Naive thymus-derived CD4-positive, alpha-beta T cell (primary cell): ENCODE results near the gene DEPDC5. TPM values are rescaled to one million over a fixed set of nuclear protein-coding genes. Genes with fewer than 3 reads are reported as not detected.

Source experiments
- ATAC-seq: fragments of 150-1000 bp; cut with Tn5 transposase; 2 replicates; pipeline ENCODE4 v1.10.0; 2021; ENCODE audit warnings: mild to moderate bottlenecking, moderate library complexity
- CTCF ChIA-PET: fragments of 350-600 bp; sonication (Branson Sonifier 250); formaldehyde crosslinking; loops from one replicate; lab custom pipeline; 2021; ENCODE audit warnings: antibody characterized with exemption; lab: Charles Lee
- POLR2A ChIA-PET: fragments of 350-600 bp; sonication (Branson Sonifier 250); formaldehyde crosslinking; loops from one replicate; lab custom pipeline; 2021; ENCODE audit warnings: antibody characterized with exemption, inconsistent platforms; lab: Charles Lee
- DNase-seq, 9 donors: peaks; one replicate each; pipeline versions ENCODE4 v3.0.0 to v3.0.0-alpha.2; 2020 to 2022; ENCODE audit warnings: mixed read lengths in 1 of 9
- H3K27ac ChIP-seq: one replicate; pipeline ENCODE4 v1.7.0; 2013; ENCODE audit warnings: mild to moderate bottlenecking, low read depth, low read length, moderate library complexity
- H3K27me3 ChIP-seq, 2 donors: one replicate each; pipeline ENCODE4 v1.7.0; 2013; ENCODE audit warnings: low read length in 2 of 2, mild to moderate bottlenecking in 2 of 2, moderate library complexity in 2 of 2; ENCODE audit not compliant: control insufficient read depth in 2 of 2, insufficient read depth in 2 of 2
- H3K36me3 ChIP-seq, 3 experiments: 1 replicate in 2 of 3; 2 replicates in 1 of 3; pipeline ENCODE4 v1.7.0; 2013; ENCODE audit warnings: low read length in 3 of 3, mild to moderate bottlenecking in 3 of 3, moderate library complexity in 1 of 3; ENCODE audit not compliant: insufficient read depth in 3 of 3, control insufficient read depth in 2 of 3
- H3K4me1 ChIP-seq, 2 donors: one replicate each; pipeline ENCODE4 v1.7.0; 2013; ENCODE audit warnings: low read length in 2 of 2, mild to moderate bottlenecking in 2 of 2, moderate library complexity in 1 of 2; ENCODE audit not compliant: control insufficient read depth in 2 of 2, insufficient read depth in 2 of 2
- H3K4me3 ChIP-seq: 2 replicates; pipeline ENCODE4 v1.7.0; 2013; ENCODE audit warnings: mild to moderate bottlenecking, low read length
- H3K9me3 ChIP-seq, 3 experiments: 1 replicate in 2 of 3; 2 replicates in 1 of 3; pipeline ENCODE4 v1.7.0; 2013; ENCODE audit warnings: low read length in 3 of 3; ENCODE audit not compliant: control insufficient read depth in 2 of 3
- H3K27ac Mint-ChIP-seq, 9 donors: one replicate each; pipeline ENCODE4 v1.8.0; 2020 to 2022; ENCODE audit warnings: mixed read lengths in 9 of 9, mild to moderate bottlenecking in 8 of 9, moderate library complexity in 5 of 9, inconsistent platforms in 2 of 9
- H3K27me3 Mint-ChIP-seq, 5 donors: one replicate each; pipeline ENCODE4 v1.8.0; 2021 to 2022; ENCODE audit warnings: mixed read lengths in 5 of 5, mild to moderate bottlenecking in 1 of 5
- H3K36me3 Mint-ChIP-seq, 5 donors: one replicate each; pipeline ENCODE4 v1.8.0; 2020 to 2022; ENCODE audit warnings: mixed read lengths in 5 of 5, mild to moderate bottlenecking in 3 of 5, inconsistent platforms in 1 of 5
- H3K4me1 Mint-ChIP-seq, 7 donors: one replicate each; pipeline ENCODE4 v1.8.0; 2020 to 2022; ENCODE audit warnings: mixed read lengths in 7 of 7, mild to moderate bottlenecking in 3 of 7, inconsistent platforms in 1 of 7
- H3K4me3 Mint-ChIP-seq, 10 donors: one replicate each; pipeline ENCODE4 v1.8.0; 2020 to 2022; ENCODE audit warnings: mild to moderate bottlenecking in 10 of 10, mixed read lengths in 10 of 10, moderate library complexity in 6 of 10, inconsistent platforms in 2 of 10
- H3K9me3 Mint-ChIP-seq, 11 donors: one replicate each; pipeline ENCODE4 v1.8.0; 2020 to 2022; ENCODE audit warnings: mixed read lengths in 11 of 11, mild to moderate bottlenecking in 4 of 11, inconsistent platforms in 1 of 11, moderate library complexity in 1 of 11
- intact Hi-C, 2 donors: fragments of 100-400 bp; cut with micrococcal nuclease; formaldehyde crosslinking; loops; one replicate each; pipeline ENCODE4 v1.15.1; 2023
- polyA plus RNA-seq, 2 donors: library from polyadenylated mRNA; unstranded; fragments of 300-500 nt; fragmentation: Illumina TruSeq; gene quantifications; one replicate each; pipeline ENCODE4 v1.2.3, GENCODE V29; 2021
- total RNA-seq, 6 experiments: library from RNA in 5 of 6; stranded (reverse) in 5 of 6; gene quantifications; 1 replicate in 5 of 6; 2 replicates in 1 of 6; pipeline ENCODE4 v1.2.3 and lab custom pipeline; 2021 to 2026

The DEPDC5 gene
- total and polyA plus RNA-seq, 7 experiments from 2014 or later = 5.7 to 54.1 (median 43.8) TPM

GRCh38 chr22:31956360-31956759 is 202.5 kb downstream of the DEPDC5 start:
- Histone ChIP-seq H3K9me3 (no peaks in the 10 kb centered on the region), H3K36me3 (peaks cover 0 to 5% (median 0%) of the 10 kb centered on the region in 3 experiments), H3K27me3 (no peaks in the 10 kb centered on the region), H3K27ac (peak overlapping the region; percentile 35), H3K4me1 (peaks cover 23 to 42% of the 10 kb centered on the region in 2 donors), H3K4me3 (no peak overlapping the region)
- intact Hi-C loops = no loop called here
- Mint-ChIP-seq H3K4me1 (peaks cover 41 to 63% (median 49%) of the 10 kb centered on the region in 7 donors), H3K27me3 (no peaks in the 10 kb centered on the region), H3K4me3 (peak overlapping the region in 9 of 10 donors; percentile 18 to 63 (median 43)), H3K36me3 (peaks cover 0 to 18% (median 3%) of the 10 kb centered on the region in 5 donors), H3K9me3 (no peaks in the 10 kb centered on the region), H3K27ac (peak overlapping the region; percentile 6 to 89 (median 75))
- DNase-seq (peak in 3 of 9 donors; percentile 10 to 27 (median 15)), ATAC-seq (peak; percentile 32)
- ChIA-PET CTCF (interaction anchor here (1.2 to 2.2 kb wide), 2 partner anchors 9 to 10 kb away, joined by 3 to 7 read pairs; no protein-coding TSS in a partner anchor), POLR2A (interaction anchor here (3.1 kb wide), 1 partner anchor 10 kb away, joined by 14 read pairs; no protein-coding TSS in a partner anchor)

Other genes starting within 250 kb of the DEPDC5 start
- gene PISD, start 91.8 kb upstream of the DEPDC5 start, total RNA-seq = 10 to 100 TPM; 29.7 to 47.8 (median 35.5) TPM
- 10 to 100 TPM; 15.3 to 18.8 TPM for gene PISD, start 91.8 kb upstream of the DEPDC5 start, polyA plus RNA-seq
- gene PRR14L, start 3.9 kb upstream of the DEPDC5 start, total RNA-seq = 10 to 100 TPM; 43.1 to 82.6 (median 66.9) TPM
- gene PRR14L, start 3.9 kb upstream of the DEPDC5 start, polyA plus RNA-seq = 10 to 100 TPM; 18.7 to 29.2 TPM
- gene YWHAH, start 190.5 kb downstream of the DEPDC5 start, total RNA-seq = 100 to 1,000 TPM in 1 of 5 experiments, 10 to 100 TPM in 4; 11.7 to 130 (median 17.1) TPM
- gene YWHAH, start 190.5 kb downstream of the DEPDC5 start, polyA plus RNA-seq = 10 to 100 TPM; 11.7 to 22.4 TPM